Activated CD4-positive, alpha-beta T cell treated with anti-CD3 and anti-CD28 coated beads, Interleukin-2, amount 50 U/mL, for 16 hours (primary cell): ENCODE measurements around the gene ICAM2.

Experiments used
- DNase-seq: peaks from one replicate; pipeline ENCODE4 v3.0.0-alpha.2; 2020

ICAM2 gene

GRCh38 chr17:63973930-63974593 lies 46.4 kb downstream of the ICAM2 start:
- no peak for DNase-seq

GRCh38 chr17:63973247-63973646 lies 47.2 kb downstream of the ICAM2 start:
- no peak for DNase-seq

- DNase-seq: no peak
Measured at GRCh38 chr17:63972796-63973195, 47.6 kb downstream of the ICAM2 start, which contains the start of gene SCN4A. Gene SCN4A, minus strand, starts transcription at chr17:63972918. Its CDS starts 77 bp downstream, at chr17:63972841.

GRCh38 chr17:63969278-63969677 lies 51.2 kb downstream of the ICAM2 start:
- no peak for DNase-seq

GRCh38 chr17:63967953-63968352 lies 52.5 kb downstream of the ICAM2 start:
- DNase-seq: peak; percentile 48

- DNase-seq: peak; percentile 20
Measured at GRCh38 chr17:63966646-63967264, 53.7 kb downstream of the ICAM2 start.

- DNase-seq: no peak
Measured at GRCh38 chr17:63963123-63963522, 57.3 kb downstream of the ICAM2 start.

- no peak for DNase-seq
Measured at GRCh38 chr17:63962298-63962744, 58.1 kb downstream of the ICAM2 start.

- peak; percentile 53 for DNase-seq
Measured at GRCh38 chr17:63961355-63962212, 58.8 kb downstream of the ICAM2 start.

GRCh38 chr17:63960430-63960829 lies 60.0 kb downstream of the ICAM2 start:
- DNase-seq: no peak

GRCh38 chr17:63960006-63960405 lies 60.4 kb downstream of the ICAM2 start:
- DNase-seq: no peak

- no peak for DNase-seq
Measured at GRCh38 chr17:63956296-63956920, 64.0 kb downstream of the ICAM2 start.

GRCh38 chr17:63955791-63956190 lies 64.6 kb downstream of the ICAM2 start:
- DNase-seq: no peak

- DNase-seq: no peak
Measured at GRCh38 chr17:63955232-63955631, 65.2 kb downstream of the ICAM2 start.

- no peak for DNase-seq
Measured at GRCh38 chr17:63954402-63955063, 65.9 kb downstream of the ICAM2 start.
